Liver (tissue), 3 donors: ENCODE measurements around the gene DYNLT2.

Experiments used
- CTCF ChIP-seq: fragments of 150-350 bp; IDR thresholded peaks from 2 replicates; pipeline ENCODE4 v1.5.1; 2017; ENCODE audit warnings: improper control_type of control experiment, low read depth, low read length; ENCODE audit not compliant: missing input control
- RXRA ChIP-seq, 2 donors: IDR thresholded peaks; 2 replicates each; pipeline ENCODE4 v1.6.1; 2017 to 2018; ENCODE audit warnings: antibody characterized with exemption in 2 of 2, mild to moderate bottlenecking in 1 of 2
- donor health status: healthy.
- donor health status: healthy.

DNA sequence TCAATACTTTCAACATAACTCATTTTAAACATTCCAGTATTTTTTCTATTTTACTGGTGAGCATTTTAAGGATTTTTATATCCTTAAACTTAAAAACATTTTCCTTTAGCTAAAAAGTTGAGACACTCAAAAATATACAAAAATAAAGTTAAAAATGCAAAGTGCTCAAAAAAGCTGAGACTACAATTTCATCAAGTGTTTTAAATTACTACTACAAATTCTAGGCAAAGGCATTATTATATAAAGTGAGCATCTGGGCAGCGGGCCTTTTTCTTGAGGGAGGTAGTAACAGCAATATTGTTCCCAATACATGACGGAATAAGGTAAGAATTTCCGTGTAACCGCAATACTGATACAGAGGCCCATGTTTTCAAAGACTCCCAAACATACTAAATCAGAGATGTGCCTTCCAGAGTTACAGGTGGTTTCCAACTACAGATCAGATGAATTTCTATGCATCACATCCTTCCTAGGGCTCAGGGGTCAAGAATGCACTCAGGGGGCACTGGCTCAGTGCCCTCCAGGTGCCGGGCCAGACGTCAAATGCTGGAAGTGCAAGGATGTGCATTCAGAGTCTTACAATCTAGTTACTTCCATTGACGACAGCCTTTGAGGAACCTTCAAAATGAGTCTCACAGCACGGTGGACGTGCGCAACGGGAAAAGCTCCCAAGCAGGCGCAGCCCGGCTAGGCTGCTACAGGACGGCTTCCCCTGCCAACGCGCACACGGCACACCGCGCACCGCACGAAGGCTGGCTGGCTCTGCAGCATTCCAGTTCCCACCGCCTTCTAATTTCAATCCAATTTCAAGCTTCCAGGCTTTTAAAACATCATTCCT lies 28.8 kb downstream of the DYNLT2 start:
- TF ChIP-seq CTCF (no peak), RXRA (IDR thresholded peaks at IDR 0.05) (no peak)
